CD4-positive, alpha-beta T cell treated with Interleukin-15 for 1 hour (primary cell): Measurements from ENCODE around the gene BRME1.

Experiments
- DNase-seq: peaks from one replicate; pipeline ENCODE4 v3.0.0-alpha.2; 2020

The BRME1 gene

DNA sequence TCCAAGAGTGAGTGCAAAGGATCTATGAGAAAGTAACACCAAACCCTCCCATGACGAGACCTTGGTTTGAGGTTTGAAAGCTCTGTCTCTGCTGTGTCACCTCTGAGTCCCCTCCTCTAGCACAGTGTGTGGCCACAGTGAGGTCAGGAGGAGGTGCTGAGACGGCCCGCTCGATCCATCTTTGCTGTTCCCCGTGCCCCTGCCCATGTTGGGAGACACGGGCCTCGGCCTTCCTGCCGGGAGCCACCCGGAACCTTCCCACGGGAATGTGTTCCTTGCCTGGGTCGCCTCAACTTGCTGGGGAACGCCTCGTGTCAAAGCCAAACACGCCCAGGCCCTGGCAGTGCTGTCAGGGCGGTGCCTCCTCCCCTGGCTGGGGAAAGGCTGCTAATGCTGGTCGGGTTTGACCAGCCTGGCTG lies 18.9 kb downstream of the BRME1 start:
- DNase-seq: peak; percentile 51

DNA sequence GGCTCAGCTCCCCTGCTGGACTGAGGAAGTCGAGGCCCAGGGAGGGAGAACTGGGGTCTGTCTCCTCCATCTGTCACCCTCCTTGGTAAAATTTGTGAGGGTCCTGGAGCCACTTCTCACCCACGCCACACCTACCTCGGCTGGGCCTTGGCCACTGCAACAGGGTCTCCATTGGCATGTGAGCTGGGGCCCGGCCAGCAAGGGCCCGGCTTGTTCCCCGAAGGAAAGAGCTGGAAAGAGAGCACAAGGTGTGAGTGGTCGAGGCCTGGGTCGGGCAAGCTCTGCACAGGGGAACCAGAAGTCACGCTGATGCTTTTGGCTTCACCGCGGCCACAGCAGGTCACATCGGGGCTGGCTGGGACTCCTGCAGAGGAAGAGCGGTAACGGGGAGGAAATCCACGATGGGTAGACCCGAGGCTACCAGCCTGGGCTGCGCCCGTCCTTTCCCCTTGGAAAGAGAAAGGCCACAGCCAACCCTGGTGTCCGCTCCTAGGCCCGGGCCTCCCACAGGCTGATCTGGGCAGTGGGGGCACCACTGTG lies 20.0 kb downstream of the BRME1 start:
- no peak for DNase-seq

DNA sequence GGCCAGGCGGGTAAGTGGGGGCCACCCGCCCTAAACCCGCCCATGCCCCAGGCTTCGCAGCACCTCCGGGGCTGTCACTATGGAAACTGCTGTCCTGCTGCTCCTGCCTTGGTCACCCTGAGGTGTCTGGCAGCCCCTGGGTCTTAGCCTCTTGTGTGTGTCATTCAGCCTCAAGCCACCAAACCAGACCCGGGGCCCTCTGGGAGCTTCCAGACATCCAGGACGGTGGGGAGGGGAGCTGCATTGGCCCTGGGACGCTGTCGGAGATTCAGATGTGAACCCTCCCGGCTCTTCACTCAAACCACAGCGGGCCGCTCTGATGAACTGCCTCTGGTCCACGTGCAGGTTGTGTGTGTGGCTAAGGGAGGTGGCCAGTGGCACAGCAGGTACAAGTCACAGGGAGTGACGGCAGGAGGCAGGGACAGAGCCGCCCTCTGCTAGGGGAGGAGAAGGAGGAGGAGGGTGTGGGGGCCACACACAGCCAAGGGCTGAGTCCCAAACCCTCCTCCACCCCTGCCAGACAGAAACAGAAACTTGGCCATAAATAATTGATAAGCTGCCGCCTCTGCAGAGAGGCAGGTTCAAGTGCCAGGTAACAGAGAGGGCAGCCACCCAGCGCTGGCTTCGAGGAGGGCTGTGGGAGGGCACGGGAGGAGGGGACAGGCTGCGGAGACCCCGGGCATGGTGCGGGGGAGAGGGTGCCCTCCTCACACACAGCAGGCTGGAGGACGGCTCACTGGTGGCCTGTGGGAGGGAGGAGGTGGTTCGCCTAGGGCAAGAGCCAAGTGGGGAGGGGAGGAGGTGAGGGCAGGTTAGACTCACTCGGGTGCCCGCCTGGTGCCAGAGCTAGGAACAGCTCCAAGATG lies 21.0 kb downstream of the BRME1 start:
- DNase-seq: no peak

DNA sequence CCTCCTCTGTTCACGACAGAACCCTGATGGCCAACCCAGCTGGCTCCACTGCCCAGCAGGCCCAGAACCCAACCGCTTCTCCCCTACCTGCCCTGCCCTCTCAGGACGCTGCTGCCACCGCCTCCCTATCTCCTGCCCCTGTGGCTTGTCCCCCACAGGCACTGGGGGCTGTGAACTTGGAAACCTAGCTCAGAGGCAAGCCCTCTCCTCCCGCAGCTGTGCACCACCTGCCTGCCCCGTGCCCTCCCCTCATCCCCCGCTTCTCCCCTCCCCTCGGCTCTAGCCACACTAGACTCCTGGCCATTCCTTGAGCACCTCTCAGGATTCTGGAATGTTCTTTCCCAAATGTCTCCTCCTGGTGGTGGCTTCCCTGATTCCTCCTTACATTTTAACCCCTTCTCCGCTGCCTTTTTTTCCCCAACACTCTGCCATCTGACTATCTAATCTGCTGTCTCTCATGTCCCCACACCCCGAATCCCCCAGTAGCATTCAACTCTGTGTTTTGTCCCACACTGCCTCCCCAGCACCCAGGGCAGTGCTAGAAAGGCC lies 22.3 kb downstream of the BRME1 start:
- DNase-seq: no peak

DNA sequence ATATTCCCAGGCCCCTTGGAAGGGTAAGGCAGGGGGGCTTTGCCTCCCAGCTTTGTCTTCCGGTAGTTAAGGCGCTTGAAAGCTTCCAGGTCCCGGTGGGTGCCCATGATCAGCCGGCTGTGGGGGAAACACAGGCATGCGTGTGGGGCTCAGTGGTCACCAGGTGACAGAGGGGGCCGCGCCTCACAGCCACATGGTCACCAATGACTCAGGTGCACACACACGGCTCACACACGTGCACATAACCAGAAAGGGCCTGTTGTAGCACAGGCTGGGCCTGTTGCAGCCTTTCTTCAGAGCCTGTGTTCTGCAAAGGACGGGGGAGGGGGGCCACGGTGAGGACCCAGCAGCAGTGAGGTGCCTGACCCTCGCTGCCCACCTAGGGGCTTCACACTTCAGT lies 23.1 kb downstream of the BRME1 start:
- no peak for DNase-seq

- DNase-seq: no peak
Measured at GRCh38 chr19:13882419-13882795, 23.5 kb downstream of the BRME1 start.

DNA sequence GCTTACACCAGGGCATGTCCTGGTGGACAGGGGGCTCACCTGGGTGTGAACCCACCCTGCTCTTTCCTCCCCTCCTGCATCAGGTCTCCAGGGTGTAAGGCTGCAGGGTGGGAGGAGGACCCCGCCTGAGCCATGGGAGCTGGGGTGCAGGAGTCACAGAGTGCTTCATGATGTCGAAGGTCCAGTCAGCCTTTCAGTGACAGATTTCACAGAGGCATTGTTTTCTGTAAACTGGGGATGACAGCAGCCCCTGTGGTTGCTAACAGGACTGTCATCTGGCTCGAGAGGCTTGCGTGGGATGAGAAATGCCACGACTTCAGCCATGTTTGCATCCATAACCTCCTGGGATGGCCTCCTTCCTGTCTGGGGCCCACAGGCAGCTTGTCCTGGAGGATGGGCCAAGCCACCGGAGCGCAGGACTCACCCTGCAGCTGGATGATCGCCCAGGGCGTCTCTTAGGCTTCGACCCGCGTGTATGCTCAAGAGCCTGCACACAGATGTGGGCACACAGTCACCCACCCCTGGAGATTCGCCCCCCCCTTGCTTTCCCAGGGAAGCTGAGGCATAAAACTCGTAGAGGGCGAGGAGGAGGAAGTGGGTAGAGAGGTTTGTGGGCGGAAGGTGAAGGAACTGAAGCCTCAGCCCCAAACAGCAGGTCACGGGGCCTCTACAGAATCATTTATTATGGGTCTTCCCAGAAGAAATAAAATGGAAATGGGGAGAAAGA lies 24.1 kb downstream of the BRME1 start:
- DNase-seq: no peak

- no peak for DNase-seq
Measured at GRCh38 chr19:13881251-13881691, 24.6 kb downstream of the BRME1 start.

DNA sequence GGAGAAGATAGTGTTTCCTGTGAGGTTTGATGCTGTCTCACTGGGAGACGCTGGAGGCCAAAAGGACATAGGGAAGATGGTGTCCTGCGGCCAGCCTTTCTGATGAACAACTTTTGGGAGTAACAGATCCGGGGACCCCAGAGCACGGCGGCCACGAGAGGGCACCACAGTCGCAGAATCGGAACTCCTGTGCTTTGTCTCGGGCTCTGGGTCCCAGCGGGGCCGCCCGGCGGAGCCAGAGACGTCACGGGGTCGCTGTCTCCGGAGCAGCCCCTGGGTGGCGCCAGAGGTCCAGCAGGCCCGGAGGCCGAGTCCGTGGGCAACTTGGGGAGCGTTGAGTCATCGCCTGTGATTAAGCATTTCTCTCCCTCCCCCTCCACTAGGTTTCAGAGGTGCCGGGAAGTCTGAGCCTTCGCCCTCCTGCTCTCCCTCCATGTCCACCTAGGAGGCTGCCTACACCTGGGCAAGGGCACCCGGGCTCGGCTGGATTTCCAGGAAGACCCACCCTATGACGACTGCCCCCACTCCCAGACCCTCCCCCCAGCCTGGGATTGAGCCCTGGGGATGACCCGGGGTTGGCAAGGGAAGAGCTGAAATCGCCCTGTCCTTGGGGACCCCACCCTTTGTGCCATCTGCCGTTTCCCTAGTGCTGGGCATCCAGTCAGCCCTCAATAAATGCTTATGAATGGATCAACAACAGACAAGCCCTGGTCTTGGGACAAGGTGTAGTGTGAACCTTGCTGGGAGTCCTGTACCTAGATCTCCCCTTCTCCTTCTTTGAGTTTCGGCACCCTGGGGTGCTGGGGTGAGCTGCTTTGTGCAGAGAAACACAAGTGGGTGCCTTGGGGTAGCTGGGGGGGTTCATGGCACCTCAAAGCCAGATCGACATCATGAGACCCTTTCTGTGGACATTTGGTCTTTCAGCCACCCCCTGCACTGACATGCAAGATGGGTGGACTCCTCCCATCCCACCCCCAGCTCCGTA lies 25.6 kb downstream of the BRME1 start:
- peak; percentile 97 for DNase-seq

GRCh38 chr19:13877303-13877702 lies 28.6 kb downstream of the BRME1 start:
- DNase-seq: no peak

DNA sequence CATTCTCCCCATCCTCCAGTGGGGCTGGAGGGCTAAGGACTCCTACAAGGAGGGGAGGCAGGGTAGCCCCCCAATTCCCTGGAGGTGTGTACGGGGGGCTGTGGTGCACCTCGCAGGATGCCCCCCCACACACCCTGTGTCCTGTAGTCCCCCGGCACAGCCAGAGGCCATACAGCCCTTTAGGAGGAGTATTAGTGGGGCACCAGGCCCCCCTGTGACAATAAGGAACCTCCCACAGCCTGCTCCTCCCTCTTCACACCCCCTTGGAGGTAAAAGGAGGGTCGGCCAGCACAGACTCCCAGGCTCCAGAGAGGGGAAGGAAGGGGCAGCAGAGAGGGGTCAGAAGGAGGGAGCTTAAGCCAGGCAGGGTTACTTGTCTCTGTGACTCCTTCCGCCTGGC lies 29.1 kb downstream of the BRME1 start, which contains the start of gene NANOS3:
Gene NANOS3 (plus strand): TSS at position 301 of the 400 bp plus-strand sequence. CDS start 115 bp downstream, outside the sequence.
- no peak for DNase-seq

DNA sequence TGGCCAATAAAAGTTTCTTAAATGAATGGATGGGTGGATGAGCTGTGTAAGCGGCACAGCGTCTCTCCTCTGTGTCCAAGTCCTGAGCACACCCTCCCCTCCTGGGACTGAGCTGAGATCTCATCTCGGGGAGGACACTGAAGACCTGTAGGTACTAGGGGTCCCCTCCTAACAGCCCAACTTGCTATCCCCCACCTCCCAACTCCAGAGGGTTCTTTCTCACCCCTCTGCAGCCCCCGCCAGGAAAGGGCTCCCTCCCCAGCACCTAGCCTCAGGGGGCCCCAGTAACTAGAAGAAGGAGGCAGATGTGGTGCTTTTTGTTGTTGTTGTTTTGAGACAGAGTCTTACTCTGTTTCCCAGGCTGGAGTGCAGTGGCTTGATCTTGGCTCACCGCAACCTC lies 30.1 kb downstream of the BRME1 start:
- DNase-seq: no peak

GRCh38 chr19:13873834-13874515 lies 31.9 kb downstream of the BRME1 start:
- no peak for DNase-seq

- peak; percentile 38 for DNase-seq
Measured at GRCh38 chr19:13872695-13873389, 33.1 kb downstream of the BRME1 start.

DNA sequence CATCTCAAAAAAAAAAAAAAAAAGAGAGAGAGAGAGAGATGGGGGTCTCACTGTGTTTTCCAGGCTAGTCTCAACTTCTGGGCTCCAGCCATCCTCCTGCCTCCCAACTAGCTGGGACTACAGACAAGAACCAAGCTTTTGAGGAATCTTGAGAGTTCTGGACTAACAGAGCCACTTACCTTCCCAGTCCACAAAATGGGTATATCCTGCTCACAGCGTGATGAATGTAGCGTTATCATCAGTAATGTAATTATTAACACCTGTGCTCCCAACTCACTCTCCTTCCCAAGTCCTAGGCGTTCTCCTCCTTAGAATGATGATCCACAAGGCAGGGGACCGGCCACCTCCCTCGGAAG lies 33.6 kb downstream of the BRME1 start:
- no peak for DNase-seq

DNA sequence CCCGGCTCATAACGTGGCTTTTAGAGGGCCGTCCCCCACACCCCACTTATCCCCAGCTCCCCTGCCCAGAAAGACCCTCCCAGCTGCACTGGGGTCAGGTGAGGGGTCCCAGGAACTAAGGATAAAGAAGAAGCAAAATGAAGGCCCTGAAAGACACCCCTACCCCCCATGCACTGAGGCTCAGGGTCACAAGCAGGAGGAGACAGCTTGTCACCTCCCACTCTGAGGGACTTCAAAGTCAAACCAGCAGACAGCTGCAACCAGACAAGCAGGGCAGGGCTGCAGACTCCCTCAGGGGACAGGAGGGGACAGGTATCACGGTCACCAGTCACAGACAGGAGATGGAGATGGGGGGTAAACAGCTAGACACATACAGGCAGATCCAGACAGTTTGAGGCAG lies 35.0 kb downstream of the BRME1 start:
- DNase-seq: no peak

DNA sequence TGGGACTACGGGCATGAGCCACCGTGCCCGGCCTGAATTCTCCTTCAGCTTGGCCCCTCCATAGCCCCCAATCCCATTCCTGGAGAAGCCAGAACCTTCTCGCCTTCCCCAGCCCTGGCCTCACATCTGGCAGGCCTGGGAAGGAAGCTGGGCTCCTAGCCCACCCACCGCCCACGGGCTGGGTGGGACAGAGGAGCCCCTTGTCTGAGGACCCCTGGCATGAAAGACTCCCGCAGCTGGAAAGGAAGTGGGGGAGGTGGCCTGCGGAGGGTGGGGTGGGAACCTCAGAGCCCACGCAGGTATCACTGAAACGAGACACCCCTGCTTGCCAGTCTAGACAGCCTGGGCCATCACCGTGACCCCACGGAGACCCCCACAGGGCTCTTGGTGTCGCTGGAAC lies 36.6 kb downstream of the BRME1 start:
- no peak for DNase-seq

GRCh38 chr19:13868663-13869062 lies 37.3 kb downstream of the BRME1 start:
- DNase-seq: no peak

DNA sequence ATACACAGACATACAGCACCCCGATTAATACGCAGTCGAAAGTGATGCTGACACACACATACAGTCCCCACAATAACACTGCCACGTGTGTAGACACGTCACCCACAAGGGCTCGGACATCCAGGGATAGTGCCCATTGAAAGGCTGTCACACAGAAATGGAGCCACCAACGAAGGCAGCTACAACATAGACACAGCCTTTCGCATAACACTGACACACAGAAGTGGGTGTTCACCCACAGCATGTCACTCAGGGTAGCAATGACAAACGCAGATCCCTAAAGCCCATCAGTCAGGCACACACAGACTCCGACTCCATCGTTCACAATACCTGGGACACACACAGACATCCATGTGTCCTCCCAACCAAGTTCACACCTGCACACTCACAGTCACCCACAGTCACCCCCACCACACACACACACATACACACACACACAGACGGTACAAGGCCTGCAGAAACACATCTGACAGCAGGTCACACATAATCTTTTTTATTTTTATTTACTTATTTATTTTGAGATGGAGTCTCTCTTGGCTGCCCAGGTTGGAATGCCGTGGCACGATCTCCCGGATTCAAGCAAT lies 39.4 kb downstream of the BRME1 start:
- DNase-seq: no peak

GRCh38 chr19:13865571-13866462 lies 40.1 kb downstream of the BRME1 start:
- DNase-seq: no peak
